B cell (primary cell): ENCODE measurements around the gene PCDH9.

Source experiments
- CTCF ChIP-seq: fragments of 200-600 bp; IDR thresholded peaks from one replicate; pipeline ENCODE4 v1.8.0; 2022; ENCODE audit warnings: antibody characterized with exemption, mild to moderate bottlenecking
- EZH2 ChIP-seq: IDR thresholded peaks from 2 replicates; pipeline ENCODE4 v1.6.1; 2012; ENCODE audit warnings: borderline replicate concordance, low read depth, mild to moderate bottlenecking, moderate library complexity, low read length; ENCODE audit not compliant: insufficient read depth, poor library complexity, severe bottlenecking

GRCh38 chr13:67267136-67267535 lies 37.0 kb upstream of the PCDH9 start:
- TF ChIP-seq CTCF (no peak), EZH2 (no peak)
